AG10803 (cell line): Measurements from ENCODE around the gene VWA8.
"Not testable (repeated sequence)": the region's sequence is repeated elsewhere in the genome, so short reads cannot be mapped to it uniquely, and the experiment has no call there.

ENCODE experiments used
- DNase-seq: peaks from one replicate; pipeline ENCODE4 v3.0.0; 2010; ENCODE audit warnings: low read depth
- H3K4me3 ChIP-seq: 2 replicates; pipeline ENCODE4 v1.5.1; 2011; ENCODE audit warnings: mild to moderate bottlenecking, low read length, control low read depth
- CTCF ChIP-seq: conservative IDR thresholded peaks from 2 replicates; pipeline ENCODE4 v1.5.1; 2011; ENCODE audit warnings: mild to moderate bottlenecking, low read length, control low read depth, inconsistent platforms

The VWA8 gene

GRCh38 chr13:41650706-41651105 lies 310.2 kb downstream of the VWA8 start:
- no peak overlapping the region for H3K4me3 ChIP-seq
- TF ChIP-seq CTCF: no peak
- DNase-seq: no peak

DNA sequence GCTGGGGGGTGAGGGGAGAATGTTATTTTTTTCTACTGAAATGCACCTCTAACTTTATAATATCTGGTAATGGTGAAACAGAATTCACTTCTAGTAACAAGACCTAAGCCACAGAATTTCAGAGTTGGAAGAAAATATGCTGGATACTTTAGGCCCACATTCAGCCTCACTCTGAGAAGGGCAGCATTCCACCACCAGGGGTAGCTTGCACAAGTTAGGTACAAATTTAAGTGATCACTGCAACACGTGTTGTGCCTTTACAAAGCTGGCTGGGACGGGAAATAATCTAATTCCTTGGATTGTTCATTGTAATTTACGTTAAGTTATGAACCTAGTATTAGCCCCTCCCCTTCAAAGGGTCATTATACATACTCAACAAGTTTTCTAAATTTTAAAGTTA lies 311.2 kb downstream of the VWA8 start:
- H3K4me3 ChIP-seq: no peak overlapping the region
- DNase-seq: peak; percentile 33
- peak; percentile 48 for TF ChIP-seq CTCF

DNA sequence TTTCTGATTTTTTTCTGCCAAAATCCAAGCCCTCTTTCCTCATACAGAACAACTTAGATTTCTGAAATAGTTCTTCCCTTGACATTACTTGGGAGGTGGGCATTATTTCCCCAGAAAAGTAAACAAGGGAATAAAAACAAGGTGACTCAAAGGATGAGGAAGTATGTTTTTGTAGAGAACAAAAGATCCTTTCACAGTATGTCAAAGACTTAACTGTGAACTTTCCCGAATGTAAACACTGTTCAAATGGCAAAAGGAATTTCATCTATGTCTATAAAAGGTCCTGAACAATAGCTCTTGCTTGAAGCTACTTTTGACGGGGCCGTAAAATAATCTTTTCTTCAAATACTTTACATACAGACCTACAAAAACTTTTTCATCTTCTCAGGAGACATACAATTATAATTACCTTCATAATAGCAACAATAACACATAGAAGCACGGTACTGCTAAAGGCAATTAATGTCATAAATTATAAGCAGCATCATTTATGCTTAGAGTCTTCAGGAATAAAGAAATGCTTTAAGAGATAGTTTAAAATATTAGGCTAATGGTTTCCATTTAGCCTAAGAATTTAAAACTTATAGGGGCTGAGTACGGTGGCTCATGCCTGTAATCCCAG lies 312.5 kb downstream of the VWA8 start:
- no peak for TF ChIP-seq CTCF
- H3K4me3 ChIP-seq: no peak overlapping the region
- peak; percentile 46 for DNase-seq

DNA sequence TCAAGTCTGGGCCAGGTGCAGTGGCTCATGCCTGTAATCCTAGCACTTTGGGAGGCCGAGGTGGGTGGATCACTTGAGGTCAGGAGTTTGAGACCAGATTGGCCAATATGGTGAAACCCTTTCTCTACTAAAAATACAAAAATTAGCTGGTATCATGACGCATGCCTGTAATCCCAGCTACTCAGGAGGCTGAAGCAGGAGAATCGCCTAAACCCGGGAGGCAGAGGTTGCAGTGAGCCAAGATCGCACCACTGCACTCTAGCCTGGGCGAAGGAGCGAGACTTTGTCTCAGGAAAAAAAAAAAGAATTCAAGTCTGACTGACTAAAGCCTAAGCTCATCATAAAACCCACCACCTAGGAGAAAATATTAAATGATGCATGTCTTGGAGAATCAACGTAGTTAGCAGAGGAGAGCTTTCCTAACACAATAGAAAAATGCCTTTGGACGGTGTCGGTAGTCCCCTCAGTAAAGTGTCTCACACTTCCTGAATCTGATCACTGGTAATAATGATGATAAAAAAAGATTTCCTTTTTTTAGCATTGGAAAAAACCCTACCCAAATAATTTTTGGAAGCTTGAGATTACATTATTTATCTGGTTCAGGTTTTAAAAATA lies 313.1 kb downstream of the VWA8 start:
- DNase-seq, H3K4me3 ChIP-seq: not testable (repeated sequence)

GRCh38 chr13:41645331-41645730 lies 315.6 kb downstream of the VWA8 start:
- DNase-seq: peak; percentile 97
- no peak for TF ChIP-seq CTCF
- no peak overlapping the region for H3K4me3 ChIP-seq

DNA sequence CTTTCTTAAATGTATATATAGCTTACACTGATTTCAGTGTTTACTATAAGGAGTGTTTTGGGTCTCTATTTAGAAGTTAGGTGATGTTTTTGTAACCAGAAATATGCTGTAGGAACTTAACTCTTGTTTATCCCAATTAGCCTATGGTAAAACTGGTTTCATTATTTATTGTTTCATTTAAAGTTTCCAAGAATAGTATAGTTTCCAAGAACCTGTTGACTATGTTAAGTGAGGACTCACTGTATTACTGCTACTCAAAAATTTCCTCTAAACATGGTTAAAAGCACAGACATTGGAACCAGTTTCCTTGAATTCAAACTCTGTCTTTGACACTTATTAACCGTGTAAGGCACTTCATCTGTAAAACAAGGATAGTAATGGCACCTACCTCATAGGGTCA lies 316.2 kb downstream of the VWA8 start:
- no peak for DNase-seq
- no peak for TF ChIP-seq CTCF
- H3K4me3 ChIP-seq: no peak overlapping the region

GRCh38 chr13:41643507-41643906 lies 317.4 kb downstream of the VWA8 start:
- no peak overlapping the region for H3K4me3 ChIP-seq
- TF ChIP-seq CTCF: no peak
- no peak for DNase-seq

DNA sequence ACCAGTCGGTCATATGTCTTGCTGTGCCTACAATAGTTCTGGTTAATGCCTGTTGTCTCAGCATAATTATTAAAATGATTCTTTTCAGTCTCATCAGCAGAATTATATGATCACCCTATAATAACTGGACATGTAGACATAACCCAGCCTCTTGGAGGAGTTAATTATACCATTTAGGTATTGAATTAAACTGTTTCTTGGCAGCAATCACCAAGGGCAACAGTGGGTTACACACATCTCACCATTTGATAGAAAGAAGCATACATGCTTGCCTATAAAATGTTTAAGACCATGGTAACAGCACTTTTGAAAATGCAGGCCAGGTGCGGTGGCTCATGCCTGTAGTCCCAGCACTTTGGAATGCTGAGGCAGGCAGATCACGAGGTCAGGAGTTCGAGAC lies 318.9 kb downstream of the VWA8 start:
- no peak overlapping the region for H3K4me3 ChIP-seq
- no peak for TF ChIP-seq CTCF
- no peak for DNase-seq
